Testis (tissue), 3 donors: ENCODE data around the gene MYLK4. TPM values are rescaled to one million over a fixed set of nuclear protein-coding genes. Genes with fewer than 3 reads are reported as not detected.

Experiments
- DNase-seq: peaks from one replicate; pipeline ENCODE4 v3.0.0-alpha.2; 2019
- H3K27ac ChIP-seq, 2 donors: fragments of 200-600 bp; sonication (generic); one replicate each; pipeline ENCODE4 v1.5.1; 2019
- H3K27me3 ChIP-seq: fragments of 200-600 bp; sonication (generic); one replicate; pipeline ENCODE4 v1.5.1; 2019
- H3K36me3 ChIP-seq: fragments of 200-600 bp; sonication (generic); one replicate; pipeline ENCODE4 v1.5.1; 2017; ENCODE audit warnings: low read depth; ENCODE audit errors: missing control alignments
- H3K4me1 ChIP-seq: fragments of 200-600 bp; sonication (generic); one replicate; pipeline ENCODE4 v1.5.1; 2019
- H3K4me3 ChIP-seq, 2 donors: fragments of 200-600 bp; sonication (generic); one replicate each; pipeline ENCODE4 v1.5.1; 2017 to 2019
- H3K9me3 ChIP-seq: fragments of 200-600 bp; sonication (generic); one replicate; pipeline ENCODE4 v1.5.1; 2017
- CTCF ChIP-seq, 3 experiments: fragments of 450-650 bp in 2 of 3; fragments of 200-600 bp in 1 of 3; sonication (generic) in 1 of 3; IDR thresholded peaks; one replicate each; pipeline ENCODE4 v1.5.1; 2016 to 2019; ENCODE audit warnings: antibody characterized with exemption in 3 of 3, mild to moderate bottlenecking in 2 of 3, moderate library complexity in 1 of 3
- POLR2A ChIP-seq: fragments of 450-650 bp; IDR thresholded peaks from one replicate; pipeline ENCODE4 v1.6.1; 2017; ENCODE audit warnings: antibody characterized with exemption, mild to moderate bottlenecking, moderate library complexity
- WGBS, 2 donors: methylation state at CpG; one replicate each; pipeline ENCODE4 v1.1.5; 2018; 5-methylcytosine and 5-hydroxymethylcytosine counted together
- intact Hi-C: fragments of 100-400 bp; cut with DNase I; formaldehyde crosslinking; loops from one replicate; pipeline ENCODE4 v1.15.1; 2023; ENCODE audit warnings: low total_unique reads
- polyA plus RNA-seq: library from polyadenylated mRNA; stranded (reverse); fragments of 350-450 nt; fragmentation: Illumina TruSeq; extraction: RNeasy Lipid Tissue Mini Kit (QIAGEN cat#74804); gene quantifications from one replicate; pipeline ENCODE4 v1.2.3, GENCODE V29; 2014; ENCODE audit warnings: low read depth, low replicate concordance; ENCODE audit not compliant: insufficient read depth
- total RNA-seq, 2 donors: library from RNA; depleted of rRNA; stranded (reverse); fragments of >200 nt; gene quantifications; one replicate each; pipeline ENCODE4 v1.2.3, GENCODE V29; 2016

Gene MYLK4
- total and polyA plus RNA-seq, 3 donors from 2014 or later, result 0.62 to 1.5 (median 0.71) TPM

DNA sequence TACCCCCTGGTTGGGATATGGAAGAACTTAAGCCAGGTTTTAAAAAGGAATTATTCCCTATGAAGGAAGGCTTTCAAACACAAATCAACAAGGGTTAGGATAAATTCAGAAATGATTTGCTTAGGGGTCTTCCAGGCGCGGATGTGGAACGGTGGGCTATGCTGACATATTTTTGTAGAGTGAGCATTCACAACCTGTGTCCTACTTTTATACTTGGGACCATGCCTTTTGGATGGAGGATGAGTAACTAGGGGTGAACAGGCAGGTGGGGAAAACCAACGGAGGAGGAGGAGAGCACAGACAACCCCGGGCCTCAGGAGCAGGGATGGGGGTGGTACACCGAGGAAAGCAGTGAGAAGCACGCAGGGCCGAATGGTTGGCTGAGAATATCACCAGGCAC is 5.9 kb downstream of the MYLK4 start:
- no peak for TF ChIP-seq POLR2A
- WGBS, 2 donors, result 86 to 92% methylated on average over 8 of the region's 8 CpGs
- no peaks in the 10 kb centered on the region for H3K9me3 ChIP-seq
- peaks cover 12% of the 10 kb centered on the region for H3K4me1 ChIP-seq
- intact Hi-C loops, result no loop called here
- no peaks in the 10 kb centered on the region for H3K27me3 ChIP-seq
- no peak for DNase-seq
- H3K4me3 ChIP-seq, result no peak overlapping the region
- no peak overlapping the region for H3K27ac ChIP-seq
- no peaks in the 10 kb centered on the region for H3K36me3 ChIP-seq

DNA sequence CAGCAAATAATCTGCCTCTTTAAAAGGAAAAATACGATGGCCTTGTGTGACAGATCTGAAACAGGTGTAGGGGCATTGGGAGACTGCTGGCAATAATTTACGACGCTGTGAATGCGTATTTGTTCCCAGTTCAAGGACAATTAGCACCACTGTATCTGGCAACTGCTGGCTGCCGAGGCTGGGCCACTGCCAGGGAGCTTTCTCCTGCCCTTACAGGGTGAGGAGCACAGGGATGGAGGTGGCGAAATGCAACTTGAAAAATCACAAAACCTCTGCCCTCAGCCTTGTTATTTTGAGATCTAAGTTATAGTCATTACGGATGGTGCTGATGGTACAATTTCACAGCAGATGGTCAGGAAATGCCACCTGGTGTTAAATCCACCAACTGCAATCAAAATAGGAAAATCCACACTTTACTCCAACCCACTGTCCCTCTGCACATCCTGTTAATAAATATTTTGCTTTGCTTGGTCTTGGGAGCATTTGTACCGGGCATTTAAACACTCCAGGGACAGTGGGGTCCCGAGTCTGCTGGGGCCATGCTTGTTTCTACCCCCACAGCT is 6.4 kb downstream of the MYLK4 start:
- DNase-seq, result peak; percentile 55
- H3K9me3 ChIP-seq, result no peaks in the 10 kb centered on the region
- no peaks in the 10 kb centered on the region for H3K36me3 ChIP-seq
- TF ChIP-seq CTCF (IDR thresholded peaks at IDR 0.05) (no peak), POLR2A (no peak)
- intact Hi-C loops, result no loop called here
- no peak overlapping the region for H3K4me3 ChIP-seq
- H3K27ac ChIP-seq, result no peak overlapping the region
- no peaks in the 10 kb centered on the region for H3K27me3 ChIP-seq
- H3K4me1 ChIP-seq, result peaks cover 12% of the 10 kb centered on the region
- WGBS, 2 donors, result 54 to 75% methylated on average over 9 of the region's 9 CpGs

GRCh38 chr6:2743280-2744208 is 7.2 kb downstream of the MYLK4 start:
- DNase-seq, result no peak
- Histone ChIP-seq H3K27me3 (no peaks in the 10 kb centered on the region), H3K9me3 (no peaks in the 10 kb centered on the region), H3K4me3 (no peak overlapping the region), H3K27ac (no peak overlapping the region), H3K4me1 (peaks cover 12% of the 10 kb centered on the region), H3K36me3 (no peaks in the 10 kb centered on the region)
- 59 to 68% methylated on average over 17 of the region's 17 CpGs for WGBS, 2 donors
- intact Hi-C loops, result no loop called here
- TF ChIP-seq CTCF (IDR thresholded peaks at IDR 0.05) (no peak), POLR2A (no peak)

- H3K36me3 ChIP-seq, result no peaks in the 10 kb centered on the region
- WGBS, 2 donors, result 66 to 92% methylated on average over 2 of the region's 2 CpGs
- TF ChIP-seq POLR2A (no peak), CTCF (IDR thresholded peaks at IDR 0.05) (no peak)
These were observed 9.0 kb downstream of the MYLK4 start for GRCh38 chr6:2741756-2742155.

GRCh38 chr6:2740581-2740980 is 10.1 kb downstream of the MYLK4 start:
- no peak overlapping the region for H3K4me3 ChIP-seq
- H3K9me3 ChIP-seq, result no peaks in the 10 kb centered on the region
- H3K27ac ChIP-seq, result no peak overlapping the region
- DNase-seq, result no peak
- TF ChIP-seq CTCF (IDR thresholded peaks at IDR 0.05), result no peak
- no peak for TF ChIP-seq POLR2A
- H3K36me3 ChIP-seq, result no peaks in the 10 kb centered on the region
- intact Hi-C loops, result no loop called here
- H3K4me1 ChIP-seq, result peaks cover 12% of the 10 kb centered on the region
- 87 to 94% methylated on average over 5 of the region's 5 CpGs for WGBS, 2 donors
- no peaks in the 10 kb centered on the region for H3K27me3 ChIP-seq

More at GRCh38 chr6:2741756-2742155, 9.0 kb downstream of the MYLK4 start:
- H3K9me3 ChIP-seq, result no peaks in the 10 kb centered on the region
- DNase-seq, result no peak
- peaks cover 12% of the 10 kb centered on the region for H3K4me1 ChIP-seq
- no peak overlapping the region for H3K27ac ChIP-seq
- H3K27me3 ChIP-seq, result no peaks in the 10 kb centered on the region
- no peak overlapping the region for H3K4me3 ChIP-seq
- intact Hi-C loops, result no loop called here
